ENCODE data around the gene NTRK3. TPM values are rescaled to one million over a fixed set of nuclear protein-coding genes. Genes with fewer than 3 reads are reported as not detected.

Gene NTRK3
- total and polyA plus RNA-seq, 2 of the 8 experiments (the other 6 are each of a cell fraction or from before 2014, with no cell fraction given): 4.5 to 6.8 TPM

DNA sequence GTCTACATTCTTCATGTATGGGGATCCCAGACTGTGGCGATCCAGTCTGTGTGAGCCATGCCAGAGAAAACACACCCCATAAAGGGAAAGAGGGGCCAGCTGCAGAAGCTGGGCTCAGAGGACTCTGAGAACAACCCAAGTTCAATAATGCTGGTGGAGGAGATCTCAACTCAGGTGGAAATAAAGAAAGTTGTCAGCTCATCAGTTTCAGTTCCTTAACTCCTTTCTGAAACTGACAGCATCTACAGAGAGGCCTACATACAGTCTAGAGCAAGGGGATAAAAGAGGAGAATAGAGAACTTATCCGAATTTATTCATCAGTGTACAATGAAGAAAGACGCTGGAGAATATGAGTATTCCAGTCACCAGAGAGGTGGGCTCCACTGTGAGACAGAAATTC is 77.0 kb downstream of the NTRK3 start:
- WGBS, 2 experiments (ENCODE audit: extremely low coverage in 1 of 2, insufficient coverage in 1 of 2, insufficient read length in 1 of 2, insufficient replicate concordance in 2 of 2, low coverage in 1 of 2, low lambda C conversion rate in 2 of 2, missing lambda C conversion rate in 1 of 2): 82% methylated on average over 3 of the region's 3 CpGs; no CpG with 5 or more reads in 1 of the 2 experiments
- Histone ChIP-seq H3K9ac (replicated peaks in 1 of 4; ENCODE audit: extremely low read depth in 1 of 4, low read depth in 3 of 4, low read length in 3 of 4) (no peak overlapping the region), H3K36me3 (ENCODE audit: control insufficient read depth in 2 of 4, insufficient read depth in 4 of 4, low read length in 3 of 4) (no peaks in the 10 kb centered on the region), H3K56ac (replicated peaks; ENCODE audit: insufficient read length, low read depth, low read length) (no peak overlapping the region), H3K18ac (ENCODE audit: extremely low read depth, low read length) (no peak overlapping the region), H3K4me3 (ENCODE audit: extremely low read depth in 1 of 4, insufficient read depth in 2 of 4, low read depth in 3 of 4, low read length in 4 of 4) (no peak overlapping the region), H3K4me2 (ENCODE audit: insufficient read depth in 1 of 2, low read depth in 2 of 2, low read length in 2 of 2) (no peak overlapping the region), H3K23ac (ENCODE audit: insufficient read length) (no peak overlapping the region), H2AK5ac (ENCODE audit: low read depth, low read length) (no peak overlapping the region), H3K4me1 (replicated peaks in 1 of 4; ENCODE audit: control insufficient read depth in 3 of 4, insufficient read depth in 4 of 4, low read length in 3 of 4) (no peaks in the 10 kb centered on the region), H3K79me1 (ENCODE audit: low read depth, low read length) (no peaks in the 10 kb centered on the region), H4K8ac (ENCODE audit: extremely low read depth, insufficient read depth, low read length) (no peak overlapping the region), H2BK20ac (ENCODE audit: low read length) (no peak overlapping the region), H2AFZ (ENCODE audit: low read length) (no peak overlapping the region), H3K27me3 (replicated peaks in 1 of 4; ENCODE audit: control insufficient read depth in 3 of 4, extremely low read depth in 1 of 4, insufficient read depth in 3 of 4, low read length in 3 of 4) (no peaks in the 10 kb centered on the region), H4K5ac (ENCODE audit: insufficient read length, low read depth, low read length) (no peak overlapping the region), H3K4ac (replicated peaks; ENCODE audit: insufficient read length, low read depth, low read length) (no peak overlapping the region), H4K91ac (replicated peaks; ENCODE audit: insufficient read length, low read length) (no peak overlapping the region), H2BK5ac (ENCODE audit: low read depth, low read length) (no peak overlapping the region), H3K27ac (ENCODE audit: low read depth, low read length) (no peak overlapping the region), H3K9me3 (ENCODE audit: insufficient read depth in 2 of 2, low read depth in 1 of 2, low read length in 1 of 2) (no peaks in the 10 kb centered on the region), H4K20me1 (replicated peaks in 1 of 2; ENCODE audit: control insufficient read depth in 1 of 2, insufficient read depth in 2 of 2, low read length in 2 of 2) (no peaks in the 10 kb centered on the region), H3K14ac (ENCODE audit: insufficient read length) (no peak overlapping the region), H3K79me2 (ENCODE audit: control insufficient read depth in 1 of 2, insufficient read depth in 2 of 2, low read length in 2 of 2) (no peaks in the 10 kb centered on the region), H3K23me2 (ENCODE audit: low read depth, low read length) (no peaks in the 10 kb centered on the region), H2BK12ac (ENCODE audit: low read depth, low read length) (no peak overlapping the region), H2BK120ac (replicated peaks; ENCODE audit: low read depth, low read length) (no peak overlapping the region), H2BK15ac (ENCODE audit: low read length) (no peak overlapping the region)
- DNase-seq (ENCODE audit: low read depth in 1 of 2, low spot score in 2 of 2) (no peak), FAIRE-seq (no peak)
- ChIA-PET CTCF (ENCODE audit: partially characterized antibody) (interaction anchor here (1.0 to 2.7 kb wide), 5 partner anchors 11 to 276 kb away, joined by 3 to 13 read pairs (median 4); no protein-coding TSS in a partner anchor), POLR2A (ENCODE audit: partially characterized antibody) (no interaction called here)
- TF ChIP-seq CHD2 (IDR thresholded peaks at IDR 0.05; ENCODE audit: low read length): no peak
- TF ChIP-seq JUN (IDR thresholded peaks at IDR 0.05; ENCODE audit: low read depth, low read length): no peak
- no peak for TF ChIP-seq RNF2 (IDR thresholded peaks at IDR 0.05; ENCODE audit: borderline replicate concordance, low read depth, low read length, missing control alignments, poor library complexity, severe bottlenecking)
- no peak for TF ChIP-seq GABPA (IDR thresholded peaks at IDR 0.05; ENCODE audit: borderline replicate concordance, insufficient read depth, low read length)
- TF ChIP-seq CBX8 (IDR thresholded peaks at IDR 0.05; ENCODE audit: borderline replicate concordance, low read depth, low read length): no peak
